ENCODE data around the gene ZFP69B. TPM values are rescaled to one million over a fixed set of nuclear protein-coding genes. Genes with fewer than 3 reads are reported as not detected.

ZFP69B gene
- total and polyA plus RNA-seq, 2 of the 8 experiments (the other 6 are each of a cell fraction or from before 2014, with no cell fraction given) = 1.7 to 8.2 TPM

DNA sequence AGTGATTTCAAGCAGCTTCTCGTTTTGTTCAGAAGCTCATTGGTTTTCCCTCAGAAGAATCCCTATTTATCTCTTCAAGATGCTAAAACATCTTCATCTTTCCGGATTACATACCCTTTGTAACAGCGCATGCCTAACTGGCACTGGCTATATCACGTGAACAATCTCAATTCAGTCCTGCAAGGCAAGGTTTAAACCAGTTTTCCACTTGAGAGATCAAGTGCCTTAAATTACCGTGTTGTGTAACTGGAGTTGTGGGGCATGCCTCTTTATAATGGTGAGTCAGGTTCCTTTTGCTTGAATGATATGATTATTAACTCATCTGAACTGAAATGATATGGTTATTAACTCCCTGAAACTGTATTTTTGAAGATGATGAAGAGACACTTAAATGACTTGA is 11.0 kb upstream of the ZFP69B start:
- no peak overlapping the region for H3K4me2 ChIP-seq (ENCODE audit: insufficient read depth in 1 of 2, low read depth in 2 of 2, low read length in 2 of 2)
- H3K36me3 ChIP-seq (ENCODE audit: control insufficient read depth in 2 of 4, insufficient read depth in 4 of 4, low read length in 3 of 4) = no peaks in the 10 kb centered on the region
- WGBS, 2 experiments (ENCODE audit: extremely low coverage in 1 of 2, insufficient coverage in 1 of 2, insufficient read length in 1 of 2, insufficient replicate concordance in 2 of 2, low coverage in 1 of 2, low lambda C conversion rate in 2 of 2, missing lambda C conversion rate in 1 of 2) = 85% methylated on average over 5 of the region's 5 CpGs; no CpG with 5 or more reads in 1 of the 2 experiments
- no peak overlapping the region for H2BK5ac ChIP-seq (ENCODE audit: low read depth, low read length)
- no peaks in the 10 kb centered on the region for H4K20me1 ChIP-seq (replicated peaks in 1 of 2; ENCODE audit: control insufficient read depth in 1 of 2, insufficient read depth in 2 of 2, low read length in 2 of 2)
- ChIA-PET CTCF (ENCODE audit: partially characterized antibody) (interaction anchor here (0.7 to 1.8 kb wide), 7 partner anchors 11 to 129 kb away, joined by 3 to 10 read pairs (median 3); partner anchors contain the start of gene ZFP69B), POLR2A (ENCODE audit: partially characterized antibody) (interaction anchor here (2.1 kb wide), 1 partner anchor 11 kb away, joined by 7 read pairs; the partner anchor contains the start of gene ZFP69B)
- no peak overlapping the region for H3K23ac ChIP-seq (ENCODE audit: insufficient read length)
- H3K9me3 ChIP-seq (ENCODE audit: insufficient read depth in 2 of 2, low read depth in 1 of 2, low read length in 1 of 2) = no peaks in the 10 kb centered on the region
- H3K4me1 ChIP-seq (replicated peaks in 1 of 4; ENCODE audit: control insufficient read depth in 3 of 4, insufficient read depth in 4 of 4, low read length in 3 of 4) = no peaks in the 10 kb centered on the region
- H3K79me1 ChIP-seq (ENCODE audit: low read depth, low read length) = no peaks in the 10 kb centered on the region
- H3K9ac ChIP-seq (replicated peaks in 1 of 4; ENCODE audit: extremely low read depth in 1 of 4, low read depth in 3 of 4, low read length in 3 of 4) = no peak overlapping the region
- no peaks in the 10 kb centered on the region for H3K27me3 ChIP-seq (replicated peaks in 1 of 4; ENCODE audit: control insufficient read depth in 3 of 4, extremely low read depth in 1 of 4, insufficient read depth in 3 of 4, low read length in 3 of 4)
- FAIRE-seq (no peak), DNase-seq (ENCODE audit: low read depth in 1 of 2, low spot score in 2 of 2) (no peak)
- no peaks in the 10 kb centered on the region for H3K79me2 ChIP-seq (ENCODE audit: control insufficient read depth in 1 of 2, insufficient read depth in 2 of 2, low read length in 2 of 2)
- no peak overlapping the region for H4K8ac ChIP-seq (ENCODE audit: extremely low read depth, insufficient read depth, low read length)
- no peak overlapping the region for H4K91ac ChIP-seq (replicated peaks; ENCODE audit: insufficient read length, low read length)
- H3K14ac ChIP-seq (ENCODE audit: insufficient read length) = no peak overlapping the region
- no peaks in the 10 kb centered on the region for H3K23me2 ChIP-seq (ENCODE audit: low read depth, low read length)
- no peak overlapping the region for H2AFZ ChIP-seq (ENCODE audit: low read length)
- no peak overlapping the region for H2BK12ac ChIP-seq (ENCODE audit: low read depth, low read length)
- no peak overlapping the region for H2BK20ac ChIP-seq (ENCODE audit: low read length)
- no peak overlapping the region for H3K4ac ChIP-seq (replicated peaks; ENCODE audit: insufficient read length, low read depth, low read length)
- no peak overlapping the region for H3K27ac ChIP-seq (ENCODE audit: low read depth, low read length)
- no peak overlapping the region for H3K4me3 ChIP-seq (ENCODE audit: extremely low read depth in 1 of 4, insufficient read depth in 2 of 4, low read depth in 3 of 4, low read length in 4 of 4)
- no peak overlapping the region for H4K5ac ChIP-seq (ENCODE audit: insufficient read length, low read depth, low read length)
- no peak overlapping the region for H3K56ac ChIP-seq (replicated peaks; ENCODE audit: insufficient read length, low read depth, low read length)
- no peak overlapping the region for H2AK5ac ChIP-seq (ENCODE audit: low read depth, low read length)
- no peak overlapping the region for H2BK120ac ChIP-seq (replicated peaks; ENCODE audit: low read depth, low read length)
- H3K18ac ChIP-seq (ENCODE audit: extremely low read depth, low read length) = no peak overlapping the region
- H2BK15ac ChIP-seq (ENCODE audit: low read length) = no peak overlapping the region
- no peak for TF ChIP-seq FOSL1 (IDR thresholded peaks at IDR 0.05; ENCODE audit: insufficient read depth, low read depth, low read length)
- TF ChIP-seq EGR1 (IDR thresholded peaks at IDR 0.05; ENCODE audit: borderline replicate concordance, low read depth, low read length) = no peak
- TF ChIP-seq SIX5 (IDR thresholded peaks at IDR 0.05; ENCODE audit: low read depth, low read length) = no peak
- no peak for TF ChIP-seq TAF1 (IDR thresholded peaks at IDR 0.05; ENCODE audit: low read depth, low read length)
- TF ChIP-seq TAF7 (optimal IDR thresholded peaks at IDR 0.05; ENCODE audit: borderline replicate concordance, low read depth, low read length) = no peak
